HK-2 (cell line): ENCODE data around the gene DNAAF5.
A peak's percentile ranks its signal among the peaks of the same experiment; 100 is the strongest.

ENCODE experiments used
- DNase-seq: peaks from one replicate; pipeline ENCODE4 v3.0.0-alpha.2; 2018; ENCODE audit not compliant: unreplicated experiment

DNAAF5 gene

GRCh38 chr7:815284-816216 lies 89.1 kb downstream of the DNAAF5 start:
- DNase-seq = no peak

DNA sequence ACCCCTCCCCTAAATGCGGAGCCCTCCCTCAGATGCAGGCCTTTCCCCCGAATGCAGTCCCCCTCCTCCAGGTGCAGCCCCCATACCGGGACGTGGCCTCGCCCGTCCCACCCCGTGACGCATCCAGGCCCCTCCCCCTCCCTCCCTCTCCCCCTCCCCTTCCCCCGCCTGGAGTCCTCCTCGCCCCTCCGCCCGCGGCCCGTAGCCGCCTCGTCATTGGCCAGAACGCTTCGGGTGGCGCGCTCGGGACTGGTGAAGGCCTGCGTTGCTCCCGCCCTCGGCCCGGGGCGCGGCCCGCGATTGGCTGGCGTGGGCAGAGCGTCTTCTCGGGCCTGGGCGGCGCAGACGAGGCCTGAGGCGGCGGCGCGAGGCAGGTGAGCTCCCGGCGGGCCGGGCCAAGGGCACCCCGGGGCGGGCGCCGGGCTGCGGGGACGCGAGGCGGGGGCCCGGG lies 89.8 kb downstream of the DNAAF5 start:
- DNase-seq = peak; percentile 97

- peak; percentile 31 for DNase-seq
These were observed 90.5 kb downstream of the DNAAF5 start for GRCh38 chr7:816751-817671.

DNA sequence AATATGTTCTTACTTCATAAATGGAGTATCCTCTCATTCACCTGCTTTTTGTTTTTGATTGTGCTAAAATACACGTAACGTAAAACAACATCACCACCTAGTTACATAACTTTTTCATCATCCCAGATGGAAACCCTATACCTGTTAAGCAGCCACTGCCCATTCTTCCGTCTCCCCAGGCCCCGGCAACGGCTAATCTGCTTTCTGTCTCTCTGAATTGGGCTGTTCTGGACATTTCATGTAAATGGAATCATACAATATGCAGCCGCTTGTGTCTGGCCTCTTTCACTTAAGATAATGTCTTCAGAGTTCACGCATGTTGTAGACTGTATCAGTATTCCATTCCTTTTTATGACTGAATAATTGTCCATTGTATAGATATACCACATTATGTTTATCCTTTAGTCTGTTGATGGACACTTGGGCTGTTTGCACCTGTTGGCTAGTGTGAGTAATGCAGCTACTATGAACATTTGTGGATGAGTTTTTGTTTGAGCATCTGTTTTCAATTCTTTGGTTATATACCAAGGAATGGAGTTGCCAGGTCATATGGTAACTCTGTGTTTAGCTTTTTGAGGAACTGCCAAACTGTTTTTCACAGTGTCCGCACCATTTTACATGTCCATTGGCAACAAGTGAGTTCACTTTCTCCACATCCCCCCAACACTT lies 91.7 kb downstream of the DNAAF5 start:
- no peak for DNase-seq

GRCh38 chr7:820341-820740 lies 93.8 kb downstream of the DNAAF5 start:
- no peak for DNase-seq

GRCh38 chr7:821688-822087 lies 95.2 kb downstream of the DNAAF5 start:
- DNase-seq = no peak

DNA sequence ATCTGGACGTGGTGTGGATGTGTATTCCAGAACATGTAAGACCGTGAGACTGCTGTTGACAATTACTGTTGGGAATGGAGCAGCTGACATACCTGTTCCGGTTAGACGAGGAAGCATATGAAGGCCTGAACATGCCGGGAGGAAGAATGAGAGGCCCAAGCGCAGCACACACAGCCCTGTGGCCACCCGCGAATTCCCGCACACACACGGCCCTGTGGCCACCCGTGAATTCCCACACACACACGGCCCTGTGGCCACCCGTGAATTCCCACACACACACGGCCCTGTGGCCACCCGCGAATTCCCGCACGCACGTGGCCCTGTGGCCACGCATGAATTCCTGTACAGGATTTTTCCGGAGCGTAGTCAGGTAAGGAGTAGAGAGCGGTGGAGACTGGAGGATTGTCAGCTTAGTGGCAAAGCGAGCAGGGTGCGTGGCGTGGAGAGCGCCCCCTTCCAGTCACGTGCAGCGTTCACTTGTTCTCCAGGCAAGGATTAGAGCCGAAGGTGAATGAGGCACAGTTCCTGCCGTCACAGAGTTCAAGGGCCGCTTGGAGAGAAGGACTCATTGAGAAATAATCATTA lies 96.3 kb downstream of the DNAAF5 start:
- no peak for DNase-seq

DNA sequence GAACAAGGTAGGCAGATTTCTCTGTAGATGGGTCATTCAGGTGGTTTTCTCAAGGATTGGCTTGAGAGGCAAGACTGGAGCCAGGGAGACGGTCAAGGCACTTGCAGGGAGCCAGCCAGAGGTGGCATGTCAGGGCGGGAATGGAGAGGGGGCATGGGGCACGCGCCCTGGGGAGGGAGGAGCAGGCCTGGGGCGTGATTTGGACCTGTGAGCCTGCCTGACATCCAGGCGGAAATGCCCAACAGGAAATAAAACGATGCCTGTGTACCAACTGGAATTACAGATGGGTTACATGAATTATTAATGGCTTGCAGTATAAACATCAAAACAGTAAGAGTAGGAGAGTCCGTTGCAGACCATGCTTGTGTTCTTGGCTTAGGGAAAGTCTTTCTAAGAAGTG lies 97.2 kb downstream of the DNAAF5 start:
- DNase-seq = no peak

DNA sequence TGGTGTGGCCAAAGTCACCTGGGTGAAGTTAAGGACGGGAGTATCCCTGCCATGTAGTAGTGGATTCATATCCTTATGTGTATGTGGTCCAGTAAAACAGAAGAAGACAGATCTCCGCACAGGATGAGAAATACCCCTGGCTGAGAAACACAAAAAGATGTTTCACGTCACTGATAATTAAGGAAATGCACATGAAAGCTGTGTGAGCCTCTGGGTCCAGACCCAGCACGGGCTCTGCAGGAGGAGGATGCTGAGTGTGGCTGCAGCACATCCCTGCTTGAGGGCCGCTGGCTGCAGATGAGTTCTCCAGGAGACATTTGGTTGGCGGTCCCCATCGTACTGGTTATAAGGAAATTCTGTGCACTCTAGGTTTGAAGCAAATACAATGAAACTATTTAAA lies 97.6 kb downstream of the DNAAF5 start:
- no peak for DNase-seq

DNA sequence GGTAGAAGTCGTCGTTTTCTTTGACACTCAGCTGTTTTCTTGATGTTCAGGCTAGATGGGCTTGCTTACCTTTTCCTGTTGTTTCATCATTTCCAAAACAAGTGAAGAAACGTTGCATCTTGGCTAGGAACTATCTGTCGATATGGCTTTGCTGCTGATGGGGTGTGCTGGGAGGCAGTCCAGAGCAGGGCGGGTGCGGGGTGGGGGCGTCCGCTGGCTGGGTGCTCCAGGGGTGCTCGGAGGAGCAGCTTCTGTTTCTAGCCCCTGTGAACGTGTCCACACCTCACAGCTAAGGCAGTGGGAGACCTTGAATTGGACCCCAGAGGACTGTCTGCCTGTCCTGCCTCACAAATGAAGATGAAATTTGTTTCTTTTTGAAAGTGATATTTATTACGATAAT lies 98.2 kb downstream of the DNAAF5 start:
- no peak for DNase-seq

- no peak for DNase-seq
These were observed 98.9 kb downstream of the DNAAF5 start for GRCh38 chr7:825386-825785.

DNA sequence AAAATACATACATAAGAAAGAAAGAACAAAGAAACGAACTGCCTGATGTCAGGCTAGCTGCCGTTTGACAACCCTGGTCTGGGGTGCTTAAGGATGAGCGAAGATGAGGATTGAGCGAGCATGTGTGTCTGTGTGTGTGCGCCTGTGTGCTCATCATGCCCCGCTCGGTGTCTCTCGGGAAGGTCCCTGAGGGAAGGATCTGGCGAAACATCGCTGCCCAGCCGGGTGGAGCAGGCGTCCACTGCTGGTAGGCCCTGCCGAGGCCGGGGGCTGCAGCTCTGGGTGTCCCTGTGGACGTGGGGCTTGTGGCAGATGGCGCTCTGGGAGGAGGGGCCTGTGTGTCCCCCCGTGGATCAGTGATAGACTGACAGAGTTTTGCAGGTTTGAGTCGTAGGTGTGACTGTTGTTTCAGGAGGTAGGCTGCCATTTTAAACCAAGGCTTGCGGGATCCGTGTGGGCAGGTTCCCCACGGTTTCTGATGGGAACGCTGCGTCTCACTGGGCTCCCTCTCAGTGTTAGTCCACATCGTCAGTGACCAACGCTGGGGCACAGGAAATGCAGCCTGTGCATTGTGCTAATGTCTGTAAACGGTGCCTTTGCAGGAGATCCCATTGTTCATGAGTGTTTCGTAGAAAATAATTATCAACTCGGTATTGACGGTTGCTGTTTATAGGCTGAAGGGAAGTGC lies 99.9 kb downstream of the DNAAF5 start:
- no peak for DNase-seq

- DNase-seq = no peak
These were observed 102.5 kb downstream of the DNAAF5 start for GRCh38 chr7:828793-829561.

DNA sequence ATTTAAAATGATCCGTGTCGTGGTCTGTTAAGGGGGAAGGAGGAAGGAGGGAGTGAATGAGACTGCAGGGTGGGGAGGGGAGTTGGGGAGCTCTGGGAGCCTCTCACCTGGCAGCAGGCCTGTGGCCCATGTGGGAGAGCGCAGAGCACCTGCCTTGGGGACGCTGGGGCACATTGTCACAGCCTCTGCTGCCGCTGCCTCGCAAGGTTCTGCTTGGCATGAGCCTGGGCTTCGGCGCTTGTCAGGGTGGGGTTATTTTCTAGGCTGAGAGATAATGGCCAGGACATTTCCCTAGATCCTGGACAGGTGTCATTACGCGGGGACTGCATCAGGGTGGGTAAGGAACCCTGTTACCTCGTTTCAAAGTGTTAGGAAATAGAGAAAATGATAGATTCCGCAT lies 103.6 kb downstream of the DNAAF5 start:
- no peak for DNase-seq

DNA sequence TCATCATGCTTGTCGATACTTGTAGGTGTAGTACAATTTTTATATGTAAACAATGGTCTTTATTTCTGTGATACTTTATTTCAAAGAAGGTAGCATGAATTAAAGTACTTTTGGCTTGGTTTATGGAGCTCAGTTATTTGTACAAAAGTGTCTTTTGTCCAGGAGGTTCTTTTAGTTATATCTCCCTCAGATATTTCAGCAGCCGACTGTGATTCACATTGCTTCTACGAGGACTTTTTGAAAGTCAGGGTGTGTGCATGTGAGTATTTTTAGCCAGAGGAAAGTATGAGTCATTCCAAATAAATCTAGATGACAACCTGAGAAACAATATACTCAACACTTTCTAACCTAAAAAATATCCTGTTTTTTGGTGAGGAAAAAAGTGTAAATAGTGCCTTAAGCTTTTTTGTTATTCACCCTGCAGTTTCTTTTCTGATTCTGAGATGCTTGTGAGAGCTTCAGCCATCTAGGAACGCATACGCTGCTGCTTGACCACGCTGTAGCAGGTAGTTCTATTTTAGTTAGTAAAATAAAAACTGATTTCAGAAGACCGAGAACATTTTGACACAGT lies 105.2 kb downstream of the DNAAF5 start:
- DNase-seq = no peak

GRCh38 chr7:832167-832967 lies 105.9 kb downstream of the DNAAF5 start, which contains the start of gene SUN1:
SUN1 (plus strand) TSS chr7:832476; CDS start chr7:832525, 49 bp downstream.
- DNase-seq = peak; percentile 58

DNA sequence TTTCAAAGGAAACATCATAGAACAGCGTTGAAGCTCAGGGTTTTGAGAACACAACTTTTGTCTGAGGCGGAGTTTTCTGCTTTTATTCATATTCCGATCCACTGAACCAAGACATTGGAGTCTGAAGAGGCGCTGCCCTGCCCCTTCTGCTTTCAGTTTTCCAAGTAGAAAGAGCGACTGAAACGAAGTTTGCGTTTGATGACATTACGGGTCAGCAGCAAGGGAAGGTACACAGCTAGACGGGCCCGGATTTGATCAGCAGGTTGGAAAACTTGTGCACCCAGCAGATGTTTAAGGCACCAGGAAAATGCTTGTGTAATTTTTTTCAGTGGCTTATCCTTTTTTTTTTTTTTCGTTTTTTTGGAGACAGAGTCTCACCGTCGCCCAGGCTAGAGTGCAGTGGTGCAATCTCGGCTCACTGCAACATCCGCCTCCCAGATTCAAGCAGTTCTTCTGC lies 106.5 kb downstream of the DNAAF5 start:
- DNase-seq = no peak

- no peak for DNase-seq
These were observed 107.2 kb downstream of the DNAAF5 start for GRCh38 chr7:833601-834258.
